GM21447 (cell line): ENCODE measurements around the gene RNF112.
"Not testable (repeated sequence)": the region's sequence is repeated elsewhere in the genome, so short reads cannot be mapped to it uniquely, and the experiment has no call there.

ENCODE experiments used
- ATAC-seq: cut with Tn5 transposase; IDR thresholded peaks from one replicate; pipeline ENCODE4 v1.9.1; 2021; ENCODE audit not compliant: unreplicated experiment

Gene RNF112

GRCh38 chr17:19410091-19410490 is 941 bp upstream of the RNF112 start:
- no peak for ATAC-seq

GRCh38 chr17:19411631-19412030 is 599 bp downstream of the RNF112 start:
- ATAC-seq, result no peak

GRCh38 chr17:19412510-19412909 is 1.5 kb downstream of the RNF112 start:
- no peak for ATAC-seq

GRCh38 chr17:19412984-19413383 is 2.0 kb downstream of the RNF112 start:
- ATAC-seq, result no peak

GRCh38 chr17:19413761-19414160 is 2.7 kb downstream of the RNF112 start:
- no peak for ATAC-seq

GRCh38 chr17:19414396-19415280 is 3.6 kb downstream of the RNF112 start:
- no peak for ATAC-seq

GRCh38 chr17:19415311-19415710 is 4.3 kb downstream of the RNF112 start:
- no peak for ATAC-seq

GRCh38 chr17:19415806-19416775 is 5.1 kb downstream of the RNF112 start:
- ATAC-seq, result no peak

- ATAC-seq, result no peak
These were observed 6.6 kb downstream of the RNF112 start for GRCh38 chr17:19417611-19418010.

GRCh38 chr17:19418251-19418992 is 7.4 kb downstream of the RNF112 start:
- ATAC-seq, result no peak

- no peak for ATAC-seq
These were observed 10.2 kb downstream of the RNF112 start for GRCh38 chr17:19421219-19421618.

GRCh38 chr17:19421926-19422325 is 10.9 kb downstream of the RNF112 start:
- ATAC-seq, result no peak

- no peak for ATAC-seq
These were observed 14.2 kb downstream of the RNF112 start for GRCh38 chr17:19424934-19425868.

- no peak for ATAC-seq
These were observed 15.6 kb downstream of the RNF112 start for GRCh38 chr17:19426631-19427030.

- ATAC-seq, result no peak
These were observed 20.7 kb downstream of the RNF112 start for GRCh38 chr17:19431691-19432090.

GRCh38 chr17:19433255-19433654 is 22.2 kb downstream of the RNF112 start:
- ATAC-seq, result no peak

GRCh38 chr17:19433727-19434340 is 22.8 kb downstream of the RNF112 start:
- ATAC-seq, result no peak

- ATAC-seq, result no peak
These were observed 29.4 kb downstream of the RNF112 start for GRCh38 chr17:19440421-19440820.

GRCh38 chr17:19441288-19441687 is 30.3 kb downstream of the RNF112 start:
- not testable (repeated sequence) for ATAC-seq
